GM21786 (cell line): Measurements from ENCODE around the gene PRRT2.

Experiments
- ATAC-seq: cut with Tn5 transposase; IDR thresholded peaks from one replicate; pipeline ENCODE4 v1.9.1; 2021; ENCODE audit not compliant: unreplicated experiment

Gene PRRT2

DNA sequence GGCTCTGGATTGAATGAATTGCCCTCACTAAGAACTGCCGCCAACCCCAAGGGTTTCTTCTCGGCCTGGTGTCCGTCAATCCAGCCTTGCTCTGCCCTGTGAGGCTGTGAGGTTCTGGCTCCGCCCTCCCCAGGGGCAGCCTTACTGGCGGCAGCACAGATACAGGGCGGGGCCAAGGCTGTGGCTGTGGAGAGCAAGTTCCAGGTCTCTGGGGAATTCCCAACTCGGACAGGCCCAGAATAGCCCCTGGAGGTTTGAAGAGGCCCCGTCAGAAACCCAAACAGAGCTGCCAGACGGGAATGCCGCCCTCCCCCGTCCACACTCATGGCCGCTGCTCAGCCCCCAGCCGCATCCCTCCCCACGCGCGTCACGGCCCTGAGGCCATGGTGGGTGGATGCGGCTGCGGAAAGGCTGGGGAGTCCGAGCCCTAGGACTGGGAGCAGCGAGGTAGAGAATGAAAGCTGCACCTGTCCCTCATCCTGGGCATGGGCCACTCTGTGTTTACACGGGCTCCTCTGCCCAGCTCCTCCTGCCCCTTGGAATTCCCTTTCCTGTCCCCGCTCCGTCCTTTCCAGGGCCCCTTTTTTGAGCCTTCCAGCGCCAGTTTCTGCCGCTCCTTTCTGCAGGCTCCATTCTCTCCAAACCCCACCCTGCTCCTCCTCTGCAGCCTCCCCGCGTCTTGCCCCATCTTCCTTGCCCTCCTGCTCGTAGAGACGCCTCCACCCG is 660 bp upstream of the PRRT2 start:
- peak; percentile 46 for ATAC-seq

DNA sequence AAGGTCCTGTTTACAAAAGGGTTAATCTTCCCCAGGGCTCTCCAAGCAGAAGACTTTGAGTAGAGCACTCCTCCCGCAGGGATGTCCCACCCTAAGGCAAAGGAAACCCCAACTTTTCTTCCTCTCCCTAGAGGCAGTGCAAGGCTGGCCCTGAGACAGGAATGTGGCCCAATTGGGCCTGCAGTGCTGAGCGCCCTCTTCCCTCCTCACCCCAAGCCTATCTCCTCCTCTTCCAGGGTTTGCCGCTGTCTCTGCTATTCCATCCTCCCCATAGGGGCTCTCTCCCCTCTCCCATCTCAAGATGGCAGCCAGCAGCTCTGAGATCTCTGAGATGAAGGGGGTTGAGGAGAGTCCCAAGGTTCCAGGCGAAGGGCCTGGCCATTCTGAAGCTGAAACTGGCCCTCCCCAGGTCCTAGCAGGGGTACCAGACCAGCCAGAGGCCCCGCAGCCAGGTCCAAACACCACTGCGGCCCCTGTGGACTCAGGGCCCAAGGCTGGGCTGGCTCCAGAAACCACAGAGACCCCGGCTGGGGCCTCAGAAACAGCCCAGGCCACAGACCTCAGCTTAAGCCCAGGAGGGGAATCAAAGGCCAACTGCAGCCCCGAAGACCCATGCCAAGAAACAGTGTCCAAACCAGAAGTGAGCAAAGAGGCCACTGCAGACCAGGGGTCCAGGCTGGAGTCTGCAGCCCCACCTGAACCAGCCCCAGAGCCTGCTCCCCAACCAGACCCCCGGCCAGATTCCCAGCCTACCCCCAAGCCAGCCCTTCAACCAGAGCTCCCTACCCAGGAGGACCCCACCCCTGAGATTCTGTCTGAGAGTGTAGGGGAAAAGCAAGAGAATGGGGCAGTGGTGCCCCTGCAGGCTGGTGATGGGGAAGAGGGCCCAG is 1.0 kb downstream of the PRRT2 start:
- ATAC-seq: no peak

DNA sequence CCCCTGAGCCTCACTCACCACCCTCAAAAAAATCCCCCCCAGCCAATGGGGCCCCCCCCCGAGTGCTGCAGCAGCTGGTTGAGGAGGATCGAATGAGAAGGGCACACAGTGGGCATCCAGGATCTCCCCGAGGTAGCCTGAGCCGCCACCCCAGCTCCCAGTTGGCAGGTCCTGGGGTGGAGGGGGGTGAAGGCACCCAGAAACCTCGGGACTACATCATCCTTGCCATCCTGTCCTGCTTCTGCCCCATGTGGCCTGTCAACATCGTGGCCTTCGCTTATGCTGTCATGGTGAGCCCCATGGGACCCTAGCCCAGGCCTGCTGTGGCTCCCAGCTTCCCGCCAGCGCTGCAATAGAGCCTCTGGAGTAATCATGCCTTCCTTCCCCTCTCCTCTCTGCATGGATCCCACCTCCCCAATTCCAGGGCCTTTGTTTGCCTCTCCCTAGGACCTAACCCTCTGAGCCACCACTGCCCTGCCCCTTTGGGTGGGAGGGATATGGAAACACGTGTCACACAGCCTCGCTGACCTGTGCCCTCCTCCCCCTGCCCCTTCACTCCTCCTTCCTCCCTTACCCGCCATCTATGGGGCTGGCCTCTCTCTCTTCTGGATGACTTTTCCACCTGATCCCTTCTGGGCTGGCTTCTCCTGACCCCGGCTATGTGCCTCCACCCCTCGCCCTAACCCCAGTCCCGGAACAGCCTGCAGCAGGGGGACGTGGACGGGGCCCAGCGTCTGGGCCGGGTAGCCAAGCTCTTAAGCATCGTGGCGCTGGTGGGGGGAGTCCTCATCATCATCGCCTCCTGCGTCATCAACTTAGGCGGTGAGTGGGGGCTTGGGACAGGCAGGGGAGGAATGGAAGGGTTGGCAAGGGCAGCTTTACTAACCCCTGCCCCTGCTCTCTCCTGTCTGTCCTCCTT is 1.9 kb downstream of the PRRT2 start:
- no peak for ATAC-seq

DNA sequence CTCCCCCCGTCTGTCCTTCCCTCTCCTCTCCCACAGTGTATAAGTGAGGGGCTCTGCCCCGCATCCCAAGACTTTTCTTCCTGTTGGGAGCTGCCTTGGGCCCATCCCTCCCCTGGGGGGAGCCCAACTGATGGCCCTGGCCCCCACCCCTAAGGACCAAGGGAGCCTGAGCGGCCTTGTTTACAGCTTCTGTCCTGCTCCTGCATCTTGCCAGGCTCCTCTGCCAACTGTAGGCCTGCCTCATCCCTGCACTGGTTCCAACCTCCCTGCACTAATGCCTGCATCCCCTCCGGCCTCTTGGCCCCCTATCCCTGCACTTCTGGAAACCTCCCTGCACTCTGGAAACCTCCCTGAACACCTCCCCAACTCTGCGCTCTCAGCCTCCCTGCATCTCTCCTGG is 2.6 kb downstream of the PRRT2 start:
- no peak for ATAC-seq

DNA sequence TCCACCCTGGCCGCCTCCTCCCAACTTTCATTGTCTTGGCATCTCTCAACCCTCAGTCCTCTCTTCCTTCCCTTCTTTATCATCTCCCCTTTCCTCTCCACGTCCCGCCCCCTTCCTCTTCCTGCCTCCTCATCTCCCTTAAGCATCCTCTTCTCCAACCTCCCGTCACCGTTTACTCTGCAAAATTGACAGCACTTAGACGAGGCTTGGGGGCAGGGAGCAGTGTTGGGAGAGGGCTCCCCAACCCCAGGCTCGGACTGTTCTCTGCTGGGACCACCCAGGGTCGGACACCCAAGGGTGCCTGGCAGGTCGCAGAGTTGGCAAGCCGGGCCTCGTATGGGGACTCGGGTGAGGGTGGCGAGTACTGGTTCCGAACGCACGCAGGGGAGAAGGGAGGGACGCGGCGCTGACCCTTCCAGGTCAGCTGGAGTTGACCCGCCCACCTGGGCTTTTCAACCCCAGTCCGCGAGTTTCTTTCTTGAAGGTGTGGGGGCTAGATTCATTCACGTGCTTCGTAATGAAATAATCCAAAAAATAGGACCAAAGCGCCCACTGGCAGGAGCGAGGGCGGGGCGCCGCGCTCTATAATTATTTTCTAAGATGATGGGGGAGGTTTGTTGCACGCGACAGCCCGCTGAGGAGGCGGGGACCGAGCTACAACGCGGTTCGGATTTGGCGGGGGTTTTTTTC is 3.2 kb downstream of the PRRT2 start:
- ATAC-seq: no peak

DNA sequence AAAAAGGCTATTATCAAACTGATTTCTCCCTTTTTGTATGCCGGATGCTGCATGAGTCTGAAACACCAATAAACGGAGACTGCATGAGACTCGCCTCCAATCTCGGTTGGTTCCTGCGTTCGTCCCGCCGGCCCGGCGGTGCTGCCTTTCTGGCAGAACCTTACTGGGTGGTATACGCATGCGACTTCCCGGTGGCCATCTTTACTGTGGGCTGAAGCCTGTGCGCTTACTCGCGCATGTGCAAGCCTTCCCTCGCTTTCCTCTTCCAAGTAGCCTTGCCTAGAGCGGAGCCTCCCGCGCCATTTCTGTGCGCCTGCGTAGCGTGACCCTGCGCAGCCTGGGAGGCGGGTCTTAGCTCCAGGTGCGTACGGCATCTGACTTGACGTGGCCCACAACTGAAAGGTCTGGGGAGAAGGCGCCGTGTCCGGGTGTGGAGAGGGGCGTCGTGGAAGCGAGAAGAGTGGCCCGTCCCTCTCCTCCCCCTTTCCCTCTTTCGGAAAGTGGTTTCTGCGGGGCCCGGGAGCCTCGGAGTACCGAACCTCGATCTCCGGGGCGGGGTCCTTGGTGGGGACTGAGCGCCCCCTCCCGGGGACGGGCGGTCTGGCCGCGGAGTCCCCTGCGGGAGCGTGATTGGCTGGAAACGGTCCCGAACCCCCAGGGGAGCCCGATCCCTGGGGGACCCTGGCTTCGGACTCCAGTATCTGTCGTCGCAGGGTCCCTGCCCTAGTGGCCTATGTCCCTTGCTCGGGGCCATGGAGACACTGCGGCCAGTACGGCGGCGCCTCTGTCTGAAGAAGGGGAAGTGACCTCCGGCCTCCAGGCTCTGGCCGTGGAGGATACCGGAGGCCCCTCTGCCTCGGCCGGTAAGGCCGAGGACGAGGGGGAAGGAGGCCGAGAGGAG is 4.0 kb downstream of the PRRT2 start, which contains the start of gene PAGR1:
PAGR1 (plus strand) TSS at position 360 of the 901 bp plus-strand sequence; CDS start at position 734, 374 bp downstream.
- peak; percentile 50 for ATAC-seq

DNA sequence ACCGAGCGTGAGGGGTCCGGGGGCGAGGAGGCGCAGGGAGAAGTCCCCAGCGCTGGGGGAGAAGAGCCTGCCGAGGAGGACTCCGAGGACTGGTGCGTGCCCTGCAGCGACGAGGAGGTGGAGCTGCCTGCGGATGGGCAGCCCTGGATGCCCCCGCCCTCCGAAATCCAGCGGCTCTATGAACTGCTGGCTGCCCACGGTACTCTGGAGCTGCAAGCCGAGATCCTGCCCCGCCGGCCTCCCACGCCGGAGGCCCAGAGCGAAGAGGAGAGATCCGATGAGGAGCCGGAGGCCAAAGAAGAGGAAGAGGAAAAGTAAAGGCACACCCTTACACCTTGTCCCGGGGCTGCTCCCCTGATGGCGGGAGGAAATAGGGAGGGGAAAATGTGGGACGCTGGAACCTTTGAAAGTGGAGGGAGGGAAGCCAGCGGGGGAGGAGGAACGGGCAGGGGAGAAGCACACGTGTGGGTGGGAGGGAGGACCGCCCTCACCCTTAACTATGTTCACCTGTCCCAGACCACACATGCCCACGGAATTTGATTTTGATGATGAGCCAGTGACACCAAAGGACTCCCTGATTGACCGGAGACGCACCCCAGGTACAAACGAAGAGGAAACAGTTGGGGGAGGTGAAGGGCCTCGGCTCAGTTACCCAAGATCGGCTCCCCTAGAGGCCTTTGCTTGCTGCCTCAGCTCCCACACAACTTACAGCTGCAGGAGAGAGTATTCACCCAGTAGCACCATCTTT is 4.9 kb downstream of the PRRT2 start:
- no peak for ATAC-seq

DNA sequence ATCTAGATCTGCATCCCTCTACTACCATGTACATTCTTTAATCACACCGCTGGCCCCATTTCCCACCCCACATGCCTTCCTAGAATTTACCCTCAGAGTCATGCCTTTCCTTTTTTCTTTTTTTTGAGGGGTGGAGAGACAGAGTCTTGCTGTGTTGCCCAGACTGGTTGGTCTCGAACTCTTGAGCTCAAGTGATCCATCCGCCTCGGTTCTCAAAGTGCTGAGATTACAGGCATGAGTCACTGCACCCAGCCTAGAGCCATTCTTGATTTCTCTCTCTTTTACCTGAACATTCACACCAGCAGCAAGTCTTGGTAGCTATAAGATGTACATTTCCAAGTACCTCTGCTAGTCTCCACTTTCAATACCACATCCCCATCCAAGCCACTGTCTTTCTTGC is 6.1 kb downstream of the PRRT2 start:
- no peak for ATAC-seq

DNA sequence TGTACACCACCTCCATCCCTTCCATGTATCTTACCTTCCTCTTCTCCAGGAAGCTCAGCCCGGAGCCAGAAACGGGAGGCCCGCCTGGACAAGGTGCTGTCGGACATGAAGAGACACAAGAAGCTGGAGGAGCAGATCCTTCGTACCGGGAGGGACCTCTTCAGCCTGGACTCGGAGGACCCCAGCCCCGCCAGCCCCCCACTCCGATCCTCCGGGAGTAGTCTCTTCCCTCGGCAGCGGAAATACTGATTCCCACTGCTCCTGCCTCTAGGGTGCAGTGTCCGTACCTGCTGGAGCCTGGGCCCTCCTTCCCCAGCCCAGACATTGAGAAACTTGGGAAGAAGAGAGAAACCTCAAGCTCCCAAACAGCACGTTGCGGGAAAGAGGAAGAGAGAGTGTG is 7.5 kb downstream of the PRRT2 start:
- ATAC-seq: no peak

DNA sequence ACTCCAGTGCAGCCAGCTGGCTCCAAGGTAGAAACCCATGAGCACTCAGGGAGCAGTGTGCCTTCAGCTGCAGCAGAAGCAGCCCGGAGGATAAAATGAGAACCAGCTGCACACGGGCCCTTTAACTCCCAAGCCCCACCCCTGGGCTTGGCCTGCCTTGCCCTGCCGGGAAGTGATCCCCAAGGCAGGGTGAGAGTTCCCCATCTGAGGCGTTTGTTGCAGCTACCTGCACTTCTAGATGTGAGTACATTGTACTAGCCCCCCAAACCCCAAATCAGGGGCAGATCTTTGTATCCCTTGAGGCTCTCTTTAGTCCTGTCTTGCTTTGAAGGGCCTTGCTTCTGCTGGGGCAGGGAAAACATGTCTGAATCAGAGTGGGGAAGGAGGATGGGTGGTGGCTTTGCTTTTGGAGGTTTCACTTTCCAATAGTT is 8.3 kb downstream of the PRRT2 start, which contains the start of gene MVP:
MVP (plus strand) TSS at position 192 of the 431 bp plus-strand sequence. CDS start 10,088 bp downstream, outside the sequence.
- ATAC-seq: no peak

DNA sequence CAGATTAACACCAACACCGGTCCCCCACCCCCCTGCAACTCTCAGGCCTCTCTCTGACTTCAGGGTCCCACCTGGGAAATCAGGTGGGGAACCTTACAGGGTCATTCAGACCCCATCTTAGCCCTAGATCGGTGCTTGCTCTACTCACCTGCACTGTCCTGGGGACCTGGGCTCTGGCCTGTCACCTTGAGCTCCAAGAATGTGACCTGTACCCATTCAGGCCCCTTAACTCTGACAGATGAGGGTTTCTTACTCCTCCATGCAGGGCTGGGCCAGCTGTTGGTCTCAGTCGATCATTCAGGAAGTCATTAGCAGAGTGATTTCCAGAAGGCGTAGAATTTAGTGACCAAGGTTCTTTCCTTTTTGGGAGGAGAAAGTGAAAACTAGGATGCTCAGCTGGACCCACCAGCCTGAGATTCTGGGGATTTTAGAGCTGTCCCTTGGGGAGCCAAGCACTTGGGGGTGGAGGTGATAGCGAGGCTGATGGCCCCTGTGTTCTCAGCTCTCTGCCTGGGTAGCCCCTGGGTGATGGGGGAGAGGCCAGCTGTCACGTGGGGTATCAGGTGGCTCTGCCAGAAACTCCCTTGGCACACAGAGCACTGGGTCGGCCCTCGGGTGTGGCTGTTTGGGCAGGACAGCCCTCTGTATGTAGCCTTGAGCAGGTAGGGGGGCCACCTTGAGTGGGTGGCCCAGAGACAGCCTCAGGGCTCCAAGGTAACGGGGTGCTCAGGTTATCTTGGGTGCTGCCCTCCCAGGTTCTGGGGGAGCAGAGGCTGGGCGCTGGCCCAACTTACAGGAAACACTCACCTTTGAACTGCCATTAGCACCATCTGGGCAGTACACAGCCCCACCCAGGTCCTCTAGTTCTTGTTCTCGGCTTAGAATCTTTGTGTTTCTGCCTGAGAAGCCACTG is 9.0 kb downstream of the PRRT2 start:
- ATAC-seq: peak; percentile 44

DNA sequence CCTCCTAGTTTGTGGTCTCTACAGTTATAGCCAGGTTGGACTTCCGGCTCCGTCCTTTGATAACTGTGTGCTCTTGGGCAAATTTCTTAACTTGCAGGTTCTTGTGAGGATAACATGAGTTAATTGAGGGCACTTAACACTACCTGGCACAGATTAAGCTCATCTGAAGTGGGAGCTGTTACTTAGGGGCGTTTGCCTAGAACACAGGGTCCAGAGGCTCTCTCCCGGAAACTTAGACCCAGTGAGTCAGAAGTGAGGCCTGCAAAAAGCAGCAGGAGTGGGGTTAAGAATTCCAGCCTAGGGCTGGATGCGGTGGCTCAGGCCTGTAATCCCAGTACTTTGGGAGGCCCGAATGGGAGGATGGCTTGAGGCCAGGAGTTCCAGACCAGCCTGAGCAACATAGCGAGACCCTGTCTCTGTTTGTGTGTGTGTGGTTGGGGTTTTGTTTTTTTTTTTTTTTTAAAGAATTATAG is 9.7 kb downstream of the PRRT2 start:
- no peak for ATAC-seq

DNA sequence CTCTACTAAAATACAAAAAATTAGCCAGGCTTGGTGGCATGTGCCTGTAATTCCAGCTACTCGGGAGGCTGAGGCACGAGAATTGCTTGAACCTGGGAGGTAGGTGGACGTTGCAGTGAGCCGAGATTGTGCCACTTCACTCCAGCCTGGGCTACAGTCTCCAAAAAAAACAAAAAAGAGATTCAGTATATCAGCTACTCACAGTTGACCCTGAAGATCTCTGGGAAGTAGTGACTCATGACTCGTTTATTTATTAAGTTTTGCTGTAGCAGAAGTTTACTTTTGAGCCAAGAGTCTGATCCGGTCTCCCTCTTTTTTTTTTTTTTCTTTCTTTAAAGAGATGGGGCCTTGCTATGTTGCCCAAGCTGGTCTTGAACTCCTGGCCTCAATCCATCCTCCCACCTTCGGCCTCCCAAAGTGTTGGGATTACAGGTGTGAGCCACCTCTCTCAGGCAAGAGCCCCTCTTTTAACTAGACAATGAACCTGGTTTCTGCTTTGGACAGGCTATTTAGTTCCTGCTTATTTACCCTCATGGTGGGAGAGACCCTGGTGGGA is 12.7 kb downstream of the PRRT2 start:
- no peak for ATAC-seq

DNA sequence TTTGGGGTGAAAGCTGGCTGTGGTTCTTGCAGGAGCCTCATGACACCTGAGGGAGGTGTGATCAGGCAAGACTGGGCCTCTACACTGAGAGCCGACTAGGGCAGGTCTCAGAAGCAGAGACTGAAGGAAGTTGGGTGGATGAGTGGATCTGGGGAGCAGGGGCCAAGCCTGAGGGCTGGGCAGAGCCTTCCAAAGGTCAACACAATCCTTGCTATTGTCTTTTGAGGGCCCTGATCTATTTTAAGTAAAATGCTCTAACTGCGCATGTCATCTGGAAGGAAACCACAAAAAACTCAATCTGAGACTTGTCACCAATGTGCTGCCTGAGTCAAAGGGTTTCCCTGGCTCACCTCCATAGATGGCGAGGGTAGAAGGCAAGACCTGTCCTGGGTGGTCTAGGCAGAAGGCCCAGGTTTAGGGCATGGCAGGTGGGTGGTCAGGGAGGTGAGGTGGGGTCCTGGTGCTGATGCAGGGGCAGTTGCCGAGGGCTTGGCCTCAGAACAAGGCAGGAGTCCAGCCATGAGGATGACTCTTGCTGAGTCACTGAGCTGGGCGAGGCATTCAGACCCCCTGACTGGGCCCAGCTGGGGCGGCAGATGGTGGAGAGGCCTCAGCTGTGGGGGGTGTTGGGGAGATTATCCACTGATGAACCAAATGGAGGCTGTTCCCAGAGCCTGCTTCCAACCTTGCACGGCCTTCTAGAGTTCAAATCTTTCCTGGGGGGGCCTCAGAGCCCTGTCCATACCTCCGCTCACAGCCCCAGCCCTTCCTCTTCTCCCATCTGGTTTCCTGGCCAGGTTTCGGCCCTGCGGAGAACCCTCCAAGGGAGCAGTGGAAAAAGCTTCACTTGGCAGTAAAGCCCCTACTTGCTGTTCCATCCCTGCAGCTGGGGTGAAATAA is 13.4 kb downstream of the PRRT2 start:
- no peak for ATAC-seq

DNA sequence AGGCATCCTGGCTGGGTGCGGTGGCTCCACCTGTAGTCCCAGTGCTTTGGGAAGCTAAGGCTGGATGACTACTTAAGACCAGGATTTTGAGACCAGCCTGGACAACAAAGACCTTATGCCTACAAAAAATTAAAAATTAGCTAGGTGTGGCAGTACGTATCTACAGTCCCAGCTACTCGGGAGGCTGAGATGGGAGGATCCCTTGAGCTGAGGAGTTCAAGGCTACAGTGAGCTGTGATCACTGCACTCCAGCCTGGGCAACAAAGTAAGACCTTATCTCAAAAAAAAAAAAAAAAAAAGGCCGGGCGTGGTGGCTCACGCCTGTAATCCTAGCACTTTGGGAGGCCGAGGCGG is 14.3 kb downstream of the PRRT2 start:
- no peak for ATAC-seq

DNA sequence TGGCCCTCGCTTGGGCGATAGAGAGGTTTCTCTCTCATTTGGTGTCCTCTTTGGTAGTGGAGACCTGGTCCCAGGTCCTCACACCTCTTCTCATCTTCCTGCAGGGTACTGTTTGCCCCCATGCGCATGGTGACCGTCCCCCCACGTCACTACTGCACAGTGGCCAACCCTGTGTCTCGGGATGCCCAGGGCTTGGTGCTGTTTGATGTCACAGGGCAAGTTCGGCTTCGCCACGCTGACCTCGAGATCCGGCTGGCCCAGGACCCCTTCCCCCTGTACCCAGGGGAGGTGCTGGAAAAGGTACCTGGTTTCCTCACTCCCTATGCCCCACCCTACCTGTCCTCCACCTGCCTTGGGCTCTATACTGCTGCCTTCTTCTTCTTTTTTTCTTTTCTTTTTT is 18.8 kb downstream of the PRRT2 start:
- ATAC-seq: no peak
